GM19099 (cell line): ENCODE results near the gene EIF4G2.

Experiments
- POLR2A ChIP-seq: IDR thresholded peaks from 3 replicates; pipeline ENCODE4 v1.6.1; 2011; ENCODE audit warnings: low read depth; ENCODE audit not compliant: insufficient read length; ENCODE audit errors: extremely low read depth

EIF4G2 gene

DNA sequence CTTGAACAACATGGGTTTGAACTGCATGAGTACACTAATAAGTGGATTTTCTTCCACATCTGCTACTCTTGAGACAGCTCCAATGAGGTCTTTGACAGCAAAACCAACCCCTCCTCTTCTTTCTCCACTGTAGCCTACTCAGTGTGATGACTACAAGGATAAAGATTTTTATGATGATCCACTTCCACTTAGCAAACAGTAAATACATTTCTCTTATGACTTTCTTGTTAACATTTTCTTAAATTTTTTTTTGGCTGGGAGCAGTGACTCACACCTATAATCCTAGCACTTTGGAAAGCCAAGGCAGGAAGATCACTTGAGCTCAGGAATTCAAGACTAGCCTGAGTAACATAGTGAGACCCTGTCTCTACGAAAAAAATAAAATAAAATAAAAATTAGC lies 9.9 kb upstream of the EIF4G2 start:
- TF ChIP-seq POLR2A: no peak

DNA sequence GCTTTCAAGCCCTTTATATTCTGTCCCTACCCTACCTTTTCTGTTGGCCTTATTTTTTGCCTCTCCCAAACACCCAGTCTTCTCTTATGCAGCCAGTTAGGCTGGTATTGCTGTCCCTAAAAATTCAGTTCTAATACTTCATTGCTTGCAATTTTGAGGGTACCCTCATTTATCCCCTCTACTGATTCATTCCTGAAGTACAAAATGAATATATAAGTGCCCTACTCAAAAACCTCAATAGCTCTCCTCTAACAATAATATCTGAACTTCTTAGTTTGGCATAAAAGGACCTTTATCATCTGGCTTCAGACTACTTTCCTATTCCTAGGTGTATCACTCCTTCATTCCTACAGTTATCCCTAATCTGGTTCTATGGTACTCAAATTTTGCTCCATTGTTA lies 5.2 kb upstream of the EIF4G2 start:
- TF ChIP-seq POLR2A: no peak

DNA sequence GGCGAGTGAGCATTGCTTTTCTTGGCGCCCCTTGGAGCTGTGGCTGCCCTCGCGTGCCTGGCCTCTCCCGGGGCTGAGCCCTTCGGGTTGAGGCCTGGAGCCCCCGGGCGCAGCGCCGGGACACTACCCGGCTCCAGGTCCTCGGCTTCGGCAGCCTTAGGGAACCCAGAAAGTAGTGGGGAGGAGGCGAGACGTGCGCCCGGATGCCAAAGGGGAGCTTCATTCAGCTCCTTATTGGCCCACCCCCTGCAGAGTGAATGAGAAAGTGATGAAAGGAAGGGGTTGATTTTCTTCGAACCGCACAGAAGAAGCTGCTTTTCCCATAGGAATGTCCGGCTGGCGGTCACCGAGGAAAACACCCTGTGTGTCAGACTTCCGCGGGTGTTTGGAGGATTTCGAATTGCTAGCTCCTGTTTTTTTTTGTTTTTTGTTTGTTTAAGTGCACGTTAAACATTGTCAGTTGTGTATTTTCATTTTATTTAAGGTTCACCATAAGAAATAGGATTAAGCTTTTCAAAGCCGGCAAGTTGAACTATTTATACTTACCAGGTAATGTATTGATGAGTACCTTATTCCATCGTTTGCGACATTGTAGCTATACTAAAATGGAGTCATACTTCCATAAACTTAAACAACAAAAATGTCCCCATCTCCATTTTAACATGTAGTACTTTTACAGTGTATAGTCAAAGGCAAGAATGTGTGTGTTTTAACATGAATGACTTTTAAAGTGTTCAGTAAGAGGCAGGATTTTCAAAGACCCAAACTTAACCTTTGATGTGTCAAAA lies 841 bp upstream of the EIF4G2 start:
- no peak for TF ChIP-seq POLR2A

DNA sequence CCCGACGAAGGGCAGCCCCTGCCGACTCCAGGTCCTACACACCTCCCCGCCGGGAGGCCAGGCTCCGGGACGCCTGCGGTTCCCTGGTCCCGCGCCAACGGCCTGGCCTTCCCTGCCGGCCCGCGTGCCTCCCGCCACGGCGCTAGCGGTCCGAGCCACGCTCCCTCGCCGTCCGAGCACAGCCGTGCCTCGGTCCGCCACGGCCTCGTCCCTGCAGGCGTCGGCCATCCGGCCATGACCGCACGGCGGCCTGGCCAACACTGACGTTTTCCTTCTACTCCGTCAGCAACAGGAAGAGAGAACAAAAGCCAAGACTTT lies 532 bp downstream of the EIF4G2 start:
- TF ChIP-seq POLR2A: no peak

DNA sequence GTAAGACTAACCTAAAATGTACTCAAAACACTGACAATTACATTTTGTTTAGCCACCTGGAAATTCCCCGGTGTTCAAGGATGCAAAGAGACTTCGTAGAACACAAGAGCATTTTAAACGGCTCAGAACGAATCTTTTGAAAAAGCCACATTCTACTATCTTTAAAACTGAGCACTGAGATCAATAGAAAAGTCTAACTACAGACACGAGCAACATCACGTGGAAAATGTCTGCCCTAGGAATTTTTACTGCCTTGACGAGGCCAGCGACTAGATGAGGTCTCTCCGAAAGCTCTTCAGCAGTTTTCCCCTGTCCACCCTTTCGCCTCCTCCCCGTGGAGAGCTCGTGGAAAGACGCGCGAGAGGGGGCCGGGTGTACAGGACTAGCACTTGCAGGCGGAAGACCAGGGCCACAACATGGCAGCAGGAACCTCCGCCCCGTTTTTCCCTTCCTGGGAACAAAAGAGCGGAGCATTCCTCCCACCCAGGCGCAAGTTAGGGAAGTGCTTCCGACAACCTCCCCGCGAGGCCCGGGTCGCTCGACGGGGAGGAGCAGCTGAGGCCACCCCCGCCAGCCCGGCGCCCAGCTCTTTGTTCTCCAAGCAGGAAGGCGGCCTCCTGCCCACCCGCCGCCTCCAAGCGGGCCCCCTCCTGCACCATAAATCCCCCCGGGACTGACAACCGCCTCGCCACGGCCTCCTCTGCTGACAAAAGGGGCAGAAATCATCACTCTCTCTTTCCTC lies 1.1 kb downstream of the EIF4G2 start:
- no peak for TF ChIP-seq POLR2A

DNA sequence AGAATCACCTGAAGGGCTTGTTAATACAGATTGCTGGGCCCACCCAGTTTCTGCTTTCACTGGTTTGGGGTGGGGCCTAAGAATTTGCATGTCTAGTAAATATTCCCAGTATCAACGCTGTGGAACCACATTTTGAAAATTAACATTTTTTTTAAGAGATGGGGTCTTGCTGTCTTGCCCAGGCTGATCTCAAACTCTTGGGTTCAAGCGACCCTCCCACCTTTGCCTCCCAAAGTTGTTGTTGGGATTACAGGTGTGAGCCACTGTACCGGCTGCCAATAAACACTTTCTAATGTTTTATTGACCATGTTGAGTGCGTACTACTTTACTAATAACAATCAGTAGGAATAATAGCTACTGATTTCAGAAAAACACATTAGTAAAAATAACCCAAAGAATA lies 2.5 kb downstream of the EIF4G2 start:
- no peak for TF ChIP-seq POLR2A

DNA sequence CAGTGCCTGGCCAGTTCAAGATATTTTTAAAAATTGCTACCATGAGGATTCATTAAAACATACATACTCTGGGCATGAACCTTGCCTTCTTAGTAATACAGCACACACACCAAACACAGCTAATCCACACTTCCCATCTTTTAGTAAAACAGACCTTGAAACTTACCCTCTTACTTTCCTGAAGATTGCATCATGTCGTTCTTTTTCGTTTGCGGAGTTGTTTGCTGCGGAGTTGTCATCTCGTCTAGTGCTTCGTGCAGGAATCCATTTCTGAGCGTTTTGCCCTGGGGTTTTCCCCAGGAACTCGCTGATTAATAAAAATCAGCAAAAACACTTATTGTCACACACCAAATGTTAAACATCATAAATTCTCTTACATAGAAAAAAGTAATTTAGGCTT lies 3.0 kb downstream of the EIF4G2 start:
- no peak for TF ChIP-seq POLR2A

DNA sequence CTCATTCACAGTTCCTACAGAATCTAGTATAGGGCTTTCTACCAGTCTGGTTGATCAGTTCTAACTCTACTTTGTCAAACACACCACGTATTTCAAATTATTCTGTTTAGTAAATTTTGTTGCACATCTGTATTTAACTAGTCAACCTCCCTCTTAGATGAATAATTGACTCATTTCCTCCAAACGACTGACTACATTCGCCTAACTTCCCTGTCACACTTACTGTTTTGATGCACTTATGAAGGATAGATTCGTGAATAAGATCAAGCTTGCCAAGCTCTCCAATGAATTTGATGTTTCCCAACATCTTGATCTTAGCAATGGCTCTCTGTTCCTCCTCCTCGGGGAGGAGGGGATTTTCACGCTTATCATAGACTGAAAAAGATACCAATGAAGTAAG lies 5.0 kb downstream of the EIF4G2 start:
- TF ChIP-seq POLR2A: no peak

DNA sequence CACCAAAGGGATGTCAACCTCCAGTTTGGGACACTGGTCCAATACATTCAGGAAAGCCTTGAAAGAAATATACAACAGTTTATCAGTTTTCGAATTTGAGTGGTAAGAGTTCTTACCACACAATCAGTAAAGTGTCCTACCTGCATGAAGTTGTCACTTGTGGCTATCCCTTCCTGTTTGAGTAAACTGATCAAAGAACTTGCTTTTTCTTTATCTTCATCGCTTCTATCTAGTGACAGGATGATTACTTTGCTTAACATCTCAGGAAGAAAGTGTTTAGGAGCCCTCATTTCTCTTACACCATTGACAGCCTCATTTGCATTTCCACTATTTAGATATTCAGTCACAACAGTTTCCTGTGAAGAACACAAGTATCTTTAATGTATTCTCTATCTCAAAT lies 8.4 kb downstream of the EIF4G2 start:
- no peak for TF ChIP-seq POLR2A

DNA sequence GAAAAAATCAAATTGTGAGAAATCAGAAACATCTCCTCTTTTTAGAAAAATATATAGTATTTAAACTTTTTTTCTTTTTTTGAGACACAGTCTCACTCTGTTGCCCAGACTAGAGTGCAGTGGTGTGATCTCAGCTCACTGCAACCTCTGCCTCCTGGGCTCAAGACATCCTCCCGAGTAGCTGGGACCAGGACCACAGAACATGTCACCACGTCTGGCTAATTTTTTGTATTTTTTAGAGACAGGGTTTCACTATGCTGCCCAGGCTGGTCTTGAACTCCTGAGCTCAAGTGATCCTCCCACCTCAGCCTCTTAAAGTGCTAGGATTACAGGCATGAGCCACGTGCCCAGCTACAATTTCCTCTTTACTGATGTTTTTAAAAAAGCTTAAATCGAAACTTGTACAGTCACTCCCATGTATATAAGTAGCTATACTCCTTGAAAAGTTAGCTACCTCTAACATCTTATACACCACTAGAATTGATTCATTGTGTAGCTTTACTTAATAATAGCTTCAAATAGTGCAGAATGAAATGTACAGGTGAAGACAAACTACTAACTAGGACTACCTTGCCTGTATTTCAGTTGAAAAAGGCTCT lies 10.3 kb downstream of the EIF4G2 start:
- TF ChIP-seq POLR2A: no peak

DNA sequence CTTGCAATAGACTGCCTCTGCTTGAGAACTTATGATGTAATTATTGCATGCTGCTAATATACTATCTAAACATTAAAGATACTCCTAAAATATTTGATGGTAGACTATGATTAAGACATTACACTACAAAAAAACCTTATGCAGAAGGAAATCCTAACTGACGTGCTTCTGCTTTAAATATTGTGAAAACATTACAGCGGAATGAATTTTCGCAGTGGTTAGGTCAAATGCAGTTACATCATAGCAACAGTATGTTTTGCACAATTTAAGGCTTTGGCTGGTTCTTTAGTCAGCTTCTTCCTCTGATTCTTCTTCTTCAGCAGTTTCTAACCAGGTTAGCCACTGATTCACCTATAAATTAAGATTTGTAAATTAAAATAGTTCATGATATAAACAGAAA lies 11.2 kb downstream of the EIF4G2 start:
- no peak for TF ChIP-seq POLR2A

DNA sequence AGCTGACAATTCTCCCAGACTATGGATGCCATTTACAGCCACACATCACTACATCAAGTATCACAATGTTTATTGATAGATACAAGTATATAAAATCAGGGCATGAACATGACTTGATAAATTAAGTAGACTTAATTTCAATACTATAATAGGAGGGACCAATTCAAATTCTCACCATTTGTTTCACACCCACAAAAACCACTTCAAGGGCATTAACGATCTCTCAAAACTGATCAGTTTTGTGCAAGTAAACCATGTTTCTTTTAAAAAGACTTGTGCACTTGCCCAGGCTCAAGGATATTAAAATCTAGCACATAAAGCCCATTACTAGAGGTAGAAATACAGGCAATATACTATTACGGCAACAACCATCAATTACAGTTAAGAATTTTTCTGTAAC lies 11.7 kb downstream of the EIF4G2 start:
- TF ChIP-seq POLR2A: no peak

DNA sequence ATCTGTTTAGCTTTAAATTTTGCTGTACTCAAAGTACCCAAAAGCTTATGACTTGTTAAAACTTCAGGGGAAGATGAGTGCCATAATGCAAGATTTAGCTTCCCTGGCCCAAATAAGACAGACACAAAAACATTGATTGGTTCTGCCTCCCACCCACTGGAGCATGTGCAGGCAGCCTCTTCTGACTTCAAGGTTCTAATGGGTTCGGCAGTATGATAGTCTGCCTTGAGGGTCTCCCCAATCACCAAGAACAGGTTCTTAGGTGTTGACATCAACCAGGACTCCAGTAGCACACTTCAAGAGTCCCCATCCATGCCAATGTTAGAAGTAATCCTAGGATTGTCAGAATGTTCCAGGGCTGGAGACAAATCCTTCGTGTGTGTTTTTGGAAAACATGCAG lies 12.5 kb downstream of the EIF4G2 start:
- no peak for TF ChIP-seq POLR2A

DNA sequence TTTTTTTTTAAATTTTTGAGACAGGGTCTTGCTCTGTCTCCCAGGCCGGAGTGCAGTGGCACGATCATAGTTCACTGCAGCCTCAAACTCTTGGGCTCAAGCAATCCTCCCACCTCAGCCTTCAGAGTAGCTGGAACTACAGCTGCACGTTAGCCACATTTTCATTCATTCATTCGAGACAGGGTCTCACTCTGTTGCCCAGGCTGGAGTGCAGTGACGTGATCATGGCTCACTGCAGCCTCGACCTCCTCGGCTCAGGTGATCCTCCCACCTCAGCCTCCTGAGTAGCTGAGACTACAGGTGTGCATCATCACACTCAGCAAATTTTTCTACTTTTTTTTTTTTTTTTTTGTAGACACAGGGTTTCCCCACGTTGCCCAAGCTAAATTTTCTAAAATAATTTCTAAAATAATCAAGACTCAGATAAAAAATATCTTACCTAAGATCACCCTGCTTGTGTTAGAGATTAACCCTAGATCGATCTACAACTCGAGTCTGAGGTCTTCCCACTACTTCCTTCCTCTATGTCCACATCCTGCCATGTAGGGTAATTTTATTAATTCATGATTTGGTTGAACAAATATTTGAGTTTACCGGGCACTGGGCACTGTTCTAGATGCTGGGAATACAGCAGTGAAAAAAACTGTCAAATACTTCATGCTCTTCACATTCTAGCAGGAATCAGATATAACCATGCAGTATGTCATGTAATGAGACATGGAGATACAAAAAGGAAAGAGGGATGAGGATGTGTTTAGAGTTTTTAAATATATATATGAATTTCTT lies 15.1 kb downstream of the EIF4G2 start:
- TF ChIP-seq POLR2A: no peak

DNA sequence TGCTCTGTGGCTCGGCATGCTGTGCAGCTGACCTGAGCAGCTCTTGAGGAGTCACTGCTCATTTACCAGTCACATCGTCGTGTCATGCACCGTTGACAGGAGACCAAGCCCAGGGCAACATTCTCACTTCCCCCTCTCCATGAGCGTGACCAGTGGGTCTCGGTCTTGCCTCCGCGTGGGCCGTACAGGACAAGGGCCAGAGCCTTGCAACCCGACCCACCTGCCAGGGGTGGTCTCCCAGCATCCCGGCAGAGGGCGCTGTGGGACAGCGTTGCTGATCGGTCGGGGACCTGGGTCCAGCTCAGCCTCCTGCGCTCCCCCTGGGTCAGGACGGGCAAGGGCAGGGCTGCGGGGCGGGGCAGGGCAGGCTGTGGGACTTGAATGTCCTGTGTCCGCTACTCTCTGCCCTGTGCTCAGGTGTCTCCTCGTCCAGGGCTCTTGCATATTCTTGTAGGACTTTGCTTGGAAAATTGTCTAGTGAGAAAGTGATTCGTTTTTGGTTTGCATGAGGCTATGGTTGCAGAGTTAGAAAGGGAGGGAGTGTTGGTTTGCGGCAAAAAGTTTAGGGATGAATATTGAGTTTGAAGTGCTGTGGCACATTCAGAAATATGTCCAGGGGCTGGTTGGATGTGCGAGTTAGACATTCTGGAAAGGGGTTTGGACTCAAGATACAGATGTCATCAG lies 16.2 kb downstream of the EIF4G2 start:
- no peak for TF ChIP-seq POLR2A
